ENCODE data around the gene PPM1E. TPM values are rescaled to one million over a fixed set of nuclear protein-coding genes. Genes with fewer than 3 reads are reported as not detected.
"Not testable (repeated sequence)": the region's sequence is repeated elsewhere in the genome, so short reads cannot be mapped to it uniquely, and the experiment has no call there.

The PPM1E gene
- total RNA-seq, 2 donors from 2014 or later, result 4.1 to 7.8 TPM

DNA sequence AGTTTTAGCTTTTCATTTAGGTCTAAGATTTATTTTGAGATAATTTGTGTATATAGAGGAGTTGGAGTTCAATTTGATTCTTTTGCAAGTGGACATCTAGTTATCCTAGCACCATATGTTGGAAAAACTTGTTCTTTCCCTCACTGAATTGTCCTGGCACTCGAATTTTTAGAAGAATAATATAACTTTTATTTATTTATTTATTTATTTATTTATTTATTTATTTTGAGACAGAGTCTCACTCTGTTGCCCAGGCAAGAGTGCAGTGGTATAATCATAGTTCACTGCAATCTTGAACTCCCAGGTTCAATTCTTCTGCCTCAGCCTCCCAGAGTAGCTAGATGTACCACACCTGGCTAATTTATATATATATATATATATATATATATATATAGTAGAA lies 29.4 kb downstream of the PPM1E start:
- H3K9me3 ChIP-seq, result no peaks in the 10 kb centered on the region
- no peaks in the 10 kb centered on the region for H3K36me3 ChIP-seq
- H3K27me3 ChIP-seq (replicated peaks; ENCODE audit: insufficient read depth), result no peaks in the 10 kb centered on the region
- intact Hi-C loops (cut with DNase I), result no loop called here
- WGBS, result 40% methylated on average over 1 of the region's 1 CpG
- no peak for TF ChIP-seq POLR2AphosphoS5 (IDR thresholded peaks at IDR 0.05)
- no peak for TF ChIP-seq POLR2A (IDR thresholded peaks at IDR 0.05)
- TF ChIP-seq, protein P1, sequence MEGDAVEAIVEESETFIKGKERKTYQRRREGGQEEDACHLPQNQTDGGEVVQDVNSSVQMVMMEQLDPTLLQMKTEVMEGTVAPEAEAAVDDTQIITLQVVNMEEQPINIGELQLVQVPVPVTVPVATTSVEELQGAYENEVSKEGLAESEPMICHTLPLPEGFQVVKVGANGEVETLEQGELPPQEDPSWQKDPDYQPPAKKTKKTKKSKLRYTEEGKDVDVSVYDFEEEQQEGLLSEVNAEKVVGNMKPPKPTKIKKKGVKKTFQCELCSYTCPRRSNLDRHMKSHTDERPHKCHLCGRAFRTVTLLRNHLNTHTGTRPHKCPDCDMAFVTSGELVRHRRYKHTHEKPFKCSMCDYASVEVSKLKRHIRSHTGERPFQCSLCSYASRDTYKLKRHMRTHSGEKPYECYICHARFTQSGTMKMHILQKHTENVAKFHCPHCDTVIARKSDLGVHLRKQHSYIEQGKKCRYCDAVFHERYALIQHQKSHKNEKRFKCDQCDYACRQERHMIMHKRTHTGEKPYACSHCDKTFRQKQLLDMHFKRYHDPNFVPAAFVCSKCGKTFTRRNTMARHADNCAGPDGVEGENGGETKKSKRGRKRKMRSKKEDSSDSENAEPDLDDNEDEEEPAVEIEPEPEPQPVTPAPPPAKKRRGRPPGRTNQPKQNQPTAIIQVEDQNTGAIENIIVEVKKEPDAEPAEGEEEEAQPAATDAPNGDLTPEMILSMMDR (IDR thresholded peaks at IDR 0.05), result no peak
- no peak overlapping the region for H3K4me3 ChIP-seq
- DNase-seq (ENCODE audit: low spot score), result no peak
- H3K27ac ChIP-seq, result no peak overlapping the region
- no peaks in the 10 kb centered on the region for H3K4me1 ChIP-seq (replicated peaks)

DNA sequence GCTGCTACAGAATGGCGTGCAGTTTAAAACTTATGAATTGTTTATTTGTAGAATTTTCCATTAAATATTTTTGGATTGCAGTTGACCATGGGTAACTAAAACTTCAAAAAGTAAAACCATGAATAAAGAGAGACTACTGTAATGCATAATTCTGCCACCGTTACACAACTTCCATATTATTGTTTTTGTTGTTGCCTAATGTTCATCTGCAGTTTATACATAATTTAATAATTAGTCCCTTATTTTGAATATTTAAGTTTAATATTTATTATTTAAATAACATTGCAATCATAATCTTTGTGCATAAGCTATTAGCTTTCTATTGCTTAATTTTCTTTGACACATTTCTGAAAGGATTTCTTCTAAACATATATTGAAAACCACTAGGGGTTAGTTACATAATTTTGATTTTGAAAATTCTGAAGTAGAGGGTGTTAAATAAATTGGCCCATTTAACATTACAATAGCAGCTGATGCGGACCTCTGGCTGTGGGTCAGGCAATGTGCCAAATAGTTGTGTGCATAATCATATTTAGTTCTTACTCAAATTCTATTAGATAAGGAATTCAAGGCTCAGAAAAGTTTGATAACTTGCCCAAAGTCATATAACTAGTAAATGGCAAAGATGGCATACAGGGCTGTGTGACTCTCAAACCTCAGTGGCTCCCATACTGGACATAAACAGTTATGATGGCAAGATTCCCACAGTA lies 31.1 kb downstream of the PPM1E start:
- Histone ChIP-seq H3K36me3 (no peaks in the 10 kb centered on the region), H3K4me1 (replicated peaks) (no peaks in the 10 kb centered on the region), H3K9me3 (no peaks in the 10 kb centered on the region), H3K4me3 (no peak overlapping the region), H3K27ac (no peak overlapping the region), H3K27me3 (replicated peaks; ENCODE audit: insufficient read depth) (no peaks in the 10 kb centered on the region)
- no peak for DNase-seq (ENCODE audit: low spot score)
- intact Hi-C loops (cut with DNase I), result no loop called here
- TF ChIP-seq, protein P1 (IDR thresholded peaks at IDR 0.05), result no peak
- 52% methylated on average over 3 of the region's 3 CpGs for WGBS

DNA sequence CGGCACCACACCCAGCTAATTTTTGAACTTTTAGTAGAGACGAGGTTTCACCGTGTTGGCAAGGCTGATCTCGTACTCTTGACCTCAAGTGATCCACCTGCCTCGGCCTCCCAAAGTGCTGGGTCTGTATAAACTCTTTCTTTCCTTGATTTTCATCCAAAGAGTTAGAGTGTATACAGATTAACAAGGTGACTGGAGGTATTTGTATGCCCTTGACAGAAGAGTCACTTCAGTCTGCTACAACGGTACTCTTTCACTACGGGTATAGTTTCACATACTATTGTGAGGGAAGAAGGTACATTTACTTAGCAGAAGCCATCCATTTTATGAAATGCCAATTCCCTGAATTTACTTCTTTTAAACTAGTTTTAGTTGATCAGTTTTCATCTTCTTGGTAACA lies 32.5 kb downstream of the PPM1E start:
- no peaks in the 10 kb centered on the region for H3K4me1 ChIP-seq (replicated peaks)
- DNase-seq (ENCODE audit: low spot score), result no peak
- TF ChIP-seq POLR2A (IDR thresholded peaks at IDR 0.05) (no peak), POLR2AphosphoS5 (IDR thresholded peaks at IDR 0.05) (no peak)
- TF ChIP-seq, protein P1 (IDR thresholded peaks at IDR 0.05), result no peak
- no peaks in the 10 kb centered on the region for H3K36me3 ChIP-seq
- H3K4me3 ChIP-seq, result no peak overlapping the region
- intact Hi-C loops (cut with DNase I), result no loop called here
- WGBS, result 87% methylated on average over 7 of the region's 7 CpGs
- no peak overlapping the region for H3K27ac ChIP-seq
- no peaks in the 10 kb centered on the region for H3K9me3 ChIP-seq
- no peaks in the 10 kb centered on the region for H3K27me3 ChIP-seq (replicated peaks; ENCODE audit: insufficient read depth)

DNA sequence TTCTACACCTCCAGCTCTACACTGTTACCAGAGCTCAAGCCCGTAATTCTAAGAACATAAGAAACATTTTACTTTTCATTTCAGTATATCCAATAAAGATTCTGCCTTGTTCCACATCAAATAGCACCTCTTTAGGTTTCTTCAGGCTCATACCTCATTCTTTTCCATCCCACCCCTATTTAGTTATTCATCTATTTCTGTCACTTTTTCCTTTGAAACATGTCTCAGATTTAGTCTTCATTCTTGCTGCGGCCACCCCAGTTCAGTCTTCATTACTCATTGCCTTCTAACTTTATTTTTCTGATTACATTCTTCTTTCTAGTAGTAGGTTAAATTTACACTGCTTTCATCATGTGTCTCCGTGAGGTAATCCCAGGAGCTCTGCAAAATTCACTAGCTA lies 33.5 kb downstream of the PPM1E start:
- Histone ChIP-seq H3K27ac (no peak overlapping the region), H3K27me3 (replicated peaks; ENCODE audit: insufficient read depth) (no peaks in the 10 kb centered on the region), H3K9me3 (no peaks in the 10 kb centered on the region), H3K4me3 (no peak overlapping the region), H3K4me1 (replicated peaks) (no peaks in the 10 kb centered on the region), H3K36me3 (no peaks in the 10 kb centered on the region)
- 76% methylated on average over 3 of the region's 3 CpGs for WGBS
- intact Hi-C loops (cut with DNase I), result no loop called here
- no peak for DNase-seq (ENCODE audit: low spot score)
- TF ChIP-seq, protein P1 (IDR thresholded peaks at IDR 0.05), result no peak
- TF ChIP-seq POLR2A (IDR thresholded peaks at IDR 0.05), result no peak

DNA sequence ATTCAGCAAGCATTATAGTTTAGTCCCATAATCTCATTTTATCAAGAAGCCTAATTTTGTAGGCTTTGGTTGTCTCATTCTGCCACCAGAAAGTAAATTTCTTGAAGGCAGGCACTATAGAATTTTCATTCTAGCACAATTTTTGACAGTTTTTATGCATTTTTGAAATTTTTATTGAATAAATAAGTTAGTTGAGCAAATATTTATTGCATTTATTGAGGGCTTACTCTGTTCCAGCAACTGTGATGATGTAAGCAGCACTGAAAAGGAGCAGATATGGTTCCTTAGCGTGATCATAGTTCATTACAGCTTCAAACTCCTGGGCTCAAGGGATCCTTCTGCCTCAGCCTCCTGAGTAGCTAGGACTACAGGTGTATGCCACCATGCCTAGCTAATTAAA lies 34.2 kb downstream of the PPM1E start:
- TF ChIP-seq POLR2A (IDR thresholded peaks at IDR 0.05), result no peak
- TF ChIP-seq, protein P1 (IDR thresholded peaks at IDR 0.05), result no peak
- TF ChIP-seq POLR2AphosphoS5 (IDR thresholded peaks at IDR 0.05), result no peak
- no peaks in the 10 kb centered on the region for H3K4me1 ChIP-seq (replicated peaks)
- no peak overlapping the region for H3K27ac ChIP-seq
- no peak for DNase-seq (ENCODE audit: low spot score)
- WGBS, result 97% methylated on average over 1 of the region's 1 CpG
- no peak overlapping the region for H3K4me3 ChIP-seq
- intact Hi-C loops (cut with DNase I), result no loop called here
- H3K27me3 ChIP-seq (replicated peaks; ENCODE audit: insufficient read depth), result no peaks in the 10 kb centered on the region
- H3K9me3 ChIP-seq, result no peaks in the 10 kb centered on the region
- H3K36me3 ChIP-seq, result no peaks in the 10 kb centered on the region

DNA sequence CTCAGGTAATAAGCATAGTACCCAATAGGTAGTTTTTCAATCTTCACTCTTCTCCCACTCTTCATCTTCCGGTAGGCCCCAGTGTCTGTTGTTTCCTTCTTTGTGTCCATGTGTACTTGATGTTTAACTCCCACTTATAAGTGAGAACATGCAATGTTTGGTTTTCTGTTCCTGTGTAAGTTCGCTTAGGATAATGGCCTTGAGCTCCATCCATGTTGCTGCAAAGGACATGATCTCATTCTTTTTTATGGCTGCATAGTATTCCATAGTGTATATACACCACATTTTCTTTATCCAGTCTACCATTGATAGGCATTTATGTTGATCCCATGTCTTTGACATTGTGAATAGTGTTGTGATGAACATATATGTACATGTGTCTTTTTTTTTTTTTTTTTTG lies 38.9 kb downstream of the PPM1E start:
- H3K36me3 ChIP-seq; H3K27ac ChIP-seq; H3K4me3 ChIP-seq; H3K9me3 ChIP-seq; DNase-seq (ENCODE audit: low spot score); H3K27me3 ChIP-seq (replicated peaks; ENCODE audit: insufficient read depth); intact Hi-C loops (cut with DNase I); H3K4me1 ChIP-seq (replicated peaks): not testable (repeated sequence)
- 99% methylated on average over 2 of the region's 2 CpGs for WGBS

Measured in prostate gland (tissue), 2 donors.